Measurements from ENCODE around the gene ZNHIT3.

The ZNHIT3 gene

DNA sequence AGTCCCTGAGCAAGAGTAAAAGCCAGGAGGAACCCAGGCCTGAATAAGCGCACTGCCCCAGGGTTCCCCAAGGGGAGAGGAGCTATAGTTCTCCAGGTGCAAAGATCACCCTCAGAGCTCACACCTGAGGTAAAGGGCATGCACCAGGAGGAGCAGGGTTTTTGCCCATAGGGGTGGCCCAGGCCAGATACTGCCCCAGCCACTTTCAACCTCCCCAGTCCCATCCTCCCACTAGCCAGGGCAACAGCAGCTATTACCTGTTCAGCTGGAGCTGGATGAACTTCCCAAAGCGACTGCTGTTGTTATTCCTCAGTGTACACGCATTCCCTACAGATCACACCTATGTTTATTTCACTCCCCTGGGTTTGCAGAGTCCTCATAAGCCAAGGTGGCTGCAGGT is 28.4 kb downstream of the ZNHIT3 start:
- no peak for DNase-seq

DNA sequence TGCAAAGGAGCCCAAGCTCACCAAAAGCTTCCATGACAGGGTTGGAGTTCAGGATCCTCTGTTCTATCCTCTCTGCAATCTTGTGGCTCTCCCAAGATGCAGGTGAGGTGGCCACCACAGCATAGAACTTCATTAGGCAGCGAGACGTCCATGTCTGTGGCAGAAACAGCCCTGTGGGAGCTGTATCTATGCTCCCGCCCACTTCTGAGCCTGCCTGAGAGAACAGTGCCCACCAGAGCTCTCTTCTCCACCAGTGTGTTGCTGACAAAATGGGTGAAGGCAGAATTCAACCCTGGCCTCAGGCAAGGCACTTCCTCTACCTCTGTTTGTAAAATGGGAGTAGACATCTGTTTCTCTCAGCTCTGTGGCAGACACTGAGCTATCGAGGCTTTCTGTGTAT is 29.4 kb downstream of the ZNHIT3 start:
- no peak for DNase-seq

DNA sequence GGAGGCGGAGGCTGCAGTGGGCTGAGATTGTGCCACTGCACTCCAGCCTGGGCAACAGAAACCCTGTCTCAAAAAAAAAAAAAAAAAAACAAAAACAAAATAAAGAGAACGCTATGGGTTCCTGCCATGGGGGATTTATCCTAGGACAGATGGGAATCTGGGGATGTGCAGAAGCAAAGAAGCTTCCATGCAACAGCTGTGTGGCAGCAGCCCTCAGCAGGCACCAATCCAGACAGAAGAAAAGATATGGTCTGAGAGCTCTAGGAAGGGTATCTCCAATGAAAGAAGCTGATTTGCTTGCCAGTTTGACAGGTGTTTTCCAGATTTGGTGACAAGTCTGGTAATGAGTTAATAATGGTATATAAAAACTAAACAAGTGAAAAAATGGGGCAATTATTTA is 36.6 kb downstream of the ZNHIT3 start:
- DNase-seq: no peak

DNA sequence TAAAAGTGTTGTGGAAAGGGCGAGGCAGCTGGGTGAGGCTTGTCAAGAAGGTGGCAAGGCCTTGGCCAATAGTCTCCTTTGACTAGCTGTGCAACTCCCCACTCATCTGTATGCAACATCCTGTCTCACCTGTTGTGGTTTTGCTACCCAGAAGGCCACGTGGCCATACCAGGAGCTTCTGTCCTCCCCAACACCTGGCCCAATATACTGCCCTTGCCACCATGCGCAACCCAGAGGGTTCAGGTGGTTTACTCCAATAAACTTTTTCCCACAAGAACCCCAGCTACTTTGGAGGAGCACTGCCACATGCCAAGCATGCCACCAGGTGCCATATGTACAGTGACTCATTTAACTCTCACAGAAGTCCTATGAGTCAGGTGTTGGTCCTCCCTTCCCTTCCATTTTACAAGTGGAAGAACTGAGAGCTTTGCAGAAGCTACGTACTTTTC is 38.0 kb downstream of the ZNHIT3 start:
- no peak for DNase-seq

DNA sequence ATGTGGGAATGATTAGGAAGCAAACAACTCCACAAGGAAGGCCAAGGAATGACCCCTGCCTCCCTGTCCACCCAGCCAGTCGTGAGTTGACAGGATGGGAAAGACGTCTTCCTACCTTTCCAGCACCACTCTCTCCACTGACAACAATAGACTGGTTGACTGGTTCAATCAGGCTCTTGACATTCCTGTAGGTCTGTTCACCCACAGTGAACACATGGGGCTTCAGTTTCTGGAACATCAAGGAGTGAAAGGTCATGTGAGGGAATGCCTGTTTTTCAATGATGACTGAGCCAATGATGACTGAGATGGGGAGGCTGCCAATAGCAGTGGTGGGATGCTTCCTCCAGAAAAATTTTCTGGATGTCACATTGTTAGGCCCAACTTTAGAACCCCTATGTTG is 38.6 kb downstream of the ZNHIT3 start:
- no peak for DNase-seq

DNA sequence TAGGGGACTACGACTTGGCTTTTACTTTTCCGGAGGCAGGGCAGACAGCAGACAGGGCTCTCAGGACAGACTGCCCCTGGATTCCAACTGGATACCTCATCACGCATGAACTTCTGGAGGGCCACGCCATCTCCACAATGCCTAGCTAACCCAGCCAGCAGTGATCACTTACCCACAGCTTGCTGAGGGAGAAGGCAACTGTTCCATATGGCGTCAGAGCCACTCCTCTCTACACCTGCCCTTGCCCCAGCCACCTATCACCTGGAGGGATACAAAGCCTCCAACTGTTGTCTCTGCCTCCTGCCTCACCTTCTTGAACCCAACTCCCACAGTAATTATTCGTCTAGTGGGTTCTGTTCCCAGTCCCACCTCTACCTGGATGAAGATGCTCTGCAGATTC is 39.4 kb downstream of the ZNHIT3 start:
- no peak for DNase-seq

DNA sequence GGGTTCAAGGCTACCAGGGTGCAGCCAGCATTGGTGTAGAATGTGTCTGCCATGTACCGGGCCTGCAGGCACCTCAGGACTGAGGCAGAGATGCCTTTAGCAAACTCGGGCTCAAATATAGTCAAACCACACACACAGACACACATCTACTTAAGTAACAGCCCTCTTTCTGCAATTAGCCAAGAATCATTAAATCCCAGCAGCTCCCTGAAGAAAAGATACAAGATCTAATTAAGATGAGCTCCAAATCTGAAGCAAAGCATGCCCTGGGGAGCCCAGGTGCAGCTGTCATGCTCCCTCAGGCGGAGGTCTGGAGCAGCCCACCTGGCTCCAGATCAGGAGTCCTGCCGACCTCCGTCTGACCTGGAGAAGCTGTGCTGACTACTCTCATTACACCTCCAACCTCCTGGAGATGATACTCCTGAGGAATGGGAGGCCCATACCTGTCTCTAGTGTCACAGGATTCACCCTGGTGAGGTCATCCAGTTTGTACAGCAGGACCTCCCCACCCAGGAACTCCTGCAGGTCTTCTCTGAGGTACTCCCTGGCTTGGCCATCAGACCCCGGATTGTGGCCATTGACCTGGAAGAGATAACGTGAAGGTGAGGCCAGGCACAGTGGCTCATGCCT is 41.3 kb downstream of the ZNHIT3 start:
- no peak for DNase-seq

DNA sequence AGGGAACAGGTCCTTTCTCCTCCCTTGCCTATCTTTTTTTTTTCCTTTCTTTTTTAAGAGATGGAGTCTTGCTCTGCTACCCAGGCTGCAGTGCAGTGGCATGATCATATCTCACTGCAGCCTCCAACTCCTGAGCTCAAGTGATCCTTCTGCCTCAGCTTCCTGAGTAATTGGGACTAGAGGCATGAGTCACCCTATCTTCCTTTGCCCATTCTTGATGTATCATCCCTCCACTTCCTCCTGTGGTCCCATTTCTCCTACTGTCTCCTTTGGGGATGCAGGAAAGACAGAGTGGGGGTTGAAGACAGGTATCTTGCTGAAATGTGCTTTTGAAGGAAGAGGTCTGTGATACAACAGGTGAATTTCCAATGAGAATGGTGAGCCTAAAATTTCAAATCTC is 42.6 kb downstream of the ZNHIT3 start:
- no peak for DNase-seq

DNA sequence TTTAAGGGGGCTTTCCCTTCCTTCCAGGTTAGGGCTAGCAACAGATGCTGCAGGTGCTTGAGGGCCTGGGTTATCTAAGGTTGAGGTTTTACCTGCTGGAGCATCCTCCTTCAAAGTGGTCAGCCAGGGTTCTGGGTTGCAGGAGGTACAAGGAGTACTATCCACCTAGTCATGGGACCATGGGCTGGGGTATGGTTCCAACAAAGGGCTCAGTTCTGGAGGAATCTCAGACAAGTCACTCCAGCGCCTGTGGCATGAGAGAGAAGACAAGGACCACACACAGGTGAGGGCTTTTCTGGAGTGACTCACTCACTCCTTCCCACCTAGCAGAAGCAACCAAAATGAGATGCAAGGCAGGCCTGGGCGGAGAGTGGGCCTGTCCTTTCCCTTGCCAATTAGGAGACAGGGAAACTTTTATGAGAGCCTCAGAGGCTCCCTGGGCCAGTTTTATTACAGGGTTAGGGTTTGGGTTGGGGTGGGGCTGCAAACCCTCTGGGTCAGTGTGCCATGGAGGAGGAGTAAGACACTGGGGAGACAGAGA is 46.0 kb downstream of the ZNHIT3 start:
- no peak for DNase-seq

DNA sequence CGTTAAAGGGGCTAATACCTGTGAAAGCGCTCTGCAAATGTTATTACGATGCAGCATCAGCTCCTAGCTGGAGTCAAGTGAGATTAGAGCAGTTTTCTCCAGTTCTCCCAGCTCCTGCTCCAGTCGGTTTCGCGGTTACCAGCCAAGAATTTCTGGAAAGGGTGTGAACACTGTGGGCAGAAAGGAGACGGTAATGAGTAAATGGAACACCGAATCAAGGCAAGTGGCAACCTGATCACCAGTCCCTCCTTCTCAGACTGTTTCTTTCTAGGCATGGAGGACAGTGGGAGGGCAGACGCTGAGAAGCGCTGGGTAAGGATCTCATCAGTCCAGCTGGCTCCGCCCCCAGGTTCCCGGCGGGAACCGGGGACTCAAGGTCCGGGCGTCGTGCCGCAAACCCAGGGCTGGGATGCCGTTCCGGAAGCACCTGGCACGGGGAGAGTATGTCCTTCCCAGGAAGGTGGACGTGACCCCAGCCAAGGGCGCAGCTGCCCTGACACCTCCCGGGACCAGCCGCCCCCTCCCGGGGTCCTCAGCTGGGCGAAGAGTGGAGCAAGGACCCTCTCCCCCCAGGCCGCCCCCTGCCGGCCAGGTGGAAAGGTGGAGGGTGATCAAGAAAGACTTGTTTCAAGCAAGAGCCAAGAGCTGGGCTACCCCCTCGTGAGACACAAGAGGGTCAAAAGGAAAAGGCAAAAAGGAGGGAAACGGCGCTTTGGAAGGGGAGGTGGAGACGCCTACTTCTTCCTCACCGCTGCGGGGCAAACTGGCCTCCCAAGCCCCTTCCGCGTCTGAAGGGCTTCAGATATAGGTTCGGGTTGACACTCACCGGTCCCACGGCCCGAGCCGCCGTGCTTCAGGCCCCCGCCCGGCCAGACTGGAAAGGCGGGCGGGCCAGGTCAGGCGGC is 47.7 kb downstream of the ZNHIT3 start:
- DNase-seq: peak; percentile 72

DNA sequence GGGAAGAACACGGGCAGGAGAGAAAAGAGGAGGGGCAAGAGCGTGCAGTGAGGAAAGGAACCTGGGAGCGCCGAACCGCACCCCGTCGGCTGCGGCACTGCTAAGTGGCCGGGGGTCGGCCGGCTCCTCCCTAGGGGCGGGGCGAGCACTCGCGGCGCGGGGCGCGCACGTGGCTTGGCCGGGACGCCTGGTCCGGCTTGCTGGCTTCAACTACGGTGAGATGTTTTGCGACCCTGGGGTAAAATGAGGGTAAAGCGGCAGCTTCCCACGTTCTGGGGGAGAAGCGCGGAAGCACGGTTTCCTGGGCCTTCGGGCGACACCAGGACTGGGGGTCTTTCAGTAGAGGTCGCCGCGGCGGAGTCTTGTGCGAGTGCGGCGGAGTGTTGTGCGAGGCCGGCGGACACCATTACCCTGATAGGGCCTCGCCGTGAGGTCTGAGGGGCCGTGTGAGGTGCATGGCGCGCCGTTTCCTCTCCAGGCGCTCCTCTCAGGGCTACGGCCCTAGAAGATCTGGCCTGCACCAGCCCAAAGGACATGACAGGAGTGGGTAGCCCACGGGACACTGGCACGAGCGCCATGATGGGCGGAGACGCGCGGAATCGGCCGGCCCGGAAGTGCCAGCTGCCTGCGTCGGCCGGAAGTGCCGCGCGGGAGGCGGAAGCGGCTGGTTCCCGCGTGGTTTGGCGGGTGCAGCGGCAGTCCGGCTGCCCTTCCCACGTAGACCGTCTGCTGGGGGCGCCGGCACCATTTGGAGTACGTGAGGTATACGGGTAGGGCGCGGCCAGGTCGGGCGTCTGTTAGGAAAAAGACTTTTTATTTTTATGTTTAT is 48.6 kb downstream of the ZNHIT3 start, which contains the start of the genes MYO19 and PIGW:
Gene MYO19, minus strand, starts transcription at position 29 of the 829 bp plus-strand sequence. CDS start 2,330 bp downstream, outside the sequence.
Gene PIGW, plus strand, starts transcription at position 148 of the 829 bp plus-strand sequence. CDS start 2,115 bp downstream, outside the sequence.
- peak; percentile 93 for DNase-seq

DNA sequence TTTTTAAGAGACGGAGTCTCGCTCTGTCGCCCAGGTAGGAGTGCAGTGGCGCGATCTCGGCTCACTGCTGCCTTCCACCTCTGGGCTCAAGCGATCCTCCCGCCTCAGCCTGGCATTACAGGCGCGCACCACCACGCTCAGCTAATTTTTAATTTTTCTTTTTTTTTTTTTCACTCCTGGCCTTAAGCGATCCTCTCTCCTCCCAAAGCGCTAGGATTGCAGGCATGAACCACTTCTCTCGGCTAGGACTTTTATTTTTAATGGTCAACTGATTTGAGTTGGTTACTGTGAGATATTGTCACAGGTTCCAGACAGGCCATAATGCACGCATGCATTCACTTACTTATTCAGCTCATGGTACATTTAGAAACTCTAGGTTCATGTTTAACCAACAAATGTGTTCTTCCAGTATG is 49.2 kb downstream of the ZNHIT3 start:
- no peak for DNase-seq

DNA sequence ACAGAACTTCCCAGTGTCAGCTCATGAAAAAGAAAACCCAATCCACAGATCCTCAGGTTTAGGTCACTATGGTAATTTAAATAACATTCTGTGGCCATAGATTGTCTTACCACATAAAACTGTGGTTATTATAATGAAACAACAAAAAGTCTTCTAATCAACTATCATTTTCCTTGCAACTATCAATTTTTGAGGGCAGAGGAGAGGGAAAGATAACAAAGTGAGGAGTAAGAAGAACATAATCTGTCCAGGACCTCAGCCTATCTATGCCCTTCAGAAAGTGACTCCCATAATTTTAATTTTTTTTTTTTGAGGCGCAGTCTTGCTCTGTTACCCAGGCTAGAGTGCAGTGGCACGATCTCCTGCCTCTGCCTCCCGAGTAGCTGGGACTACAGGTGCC is 54.2 kb downstream of the ZNHIT3 start:
- DNase-seq: no peak

DNA sequence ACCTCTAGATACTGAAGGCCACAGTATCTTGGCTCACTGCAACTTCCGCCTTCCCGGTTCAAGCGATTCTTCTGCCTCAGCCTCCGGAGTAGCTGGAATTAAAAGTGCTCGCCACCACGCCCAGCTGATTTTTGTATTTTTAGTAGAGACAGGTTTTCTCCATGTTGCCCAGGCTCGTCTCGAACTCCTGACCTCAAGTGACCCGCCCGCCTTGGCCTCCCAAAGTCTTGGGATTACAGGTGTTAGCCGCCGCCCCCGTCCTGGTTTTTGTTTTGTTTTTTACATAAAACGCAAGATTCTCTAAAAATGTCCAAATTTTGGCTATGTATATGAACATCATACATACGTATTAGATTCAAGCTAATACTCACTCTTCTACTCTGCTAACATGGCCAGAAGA is 56.3 kb downstream of the ZNHIT3 start:
- DNase-seq: no peak

DNA sequence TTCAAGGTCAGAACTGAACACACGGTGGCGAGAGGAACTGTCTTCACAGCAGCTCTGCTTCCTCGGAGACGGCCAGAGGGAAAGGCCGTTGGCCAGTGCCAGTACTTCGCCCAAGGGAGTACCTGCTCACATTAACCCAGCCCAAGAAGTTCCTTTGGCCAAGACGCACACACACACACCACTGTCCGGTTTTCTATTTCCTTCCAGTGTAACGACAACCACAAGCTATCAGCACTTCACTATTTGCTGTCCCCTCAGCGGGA is 57.5 kb downstream of the ZNHIT3 start:
- no peak for DNase-seq

DNA sequence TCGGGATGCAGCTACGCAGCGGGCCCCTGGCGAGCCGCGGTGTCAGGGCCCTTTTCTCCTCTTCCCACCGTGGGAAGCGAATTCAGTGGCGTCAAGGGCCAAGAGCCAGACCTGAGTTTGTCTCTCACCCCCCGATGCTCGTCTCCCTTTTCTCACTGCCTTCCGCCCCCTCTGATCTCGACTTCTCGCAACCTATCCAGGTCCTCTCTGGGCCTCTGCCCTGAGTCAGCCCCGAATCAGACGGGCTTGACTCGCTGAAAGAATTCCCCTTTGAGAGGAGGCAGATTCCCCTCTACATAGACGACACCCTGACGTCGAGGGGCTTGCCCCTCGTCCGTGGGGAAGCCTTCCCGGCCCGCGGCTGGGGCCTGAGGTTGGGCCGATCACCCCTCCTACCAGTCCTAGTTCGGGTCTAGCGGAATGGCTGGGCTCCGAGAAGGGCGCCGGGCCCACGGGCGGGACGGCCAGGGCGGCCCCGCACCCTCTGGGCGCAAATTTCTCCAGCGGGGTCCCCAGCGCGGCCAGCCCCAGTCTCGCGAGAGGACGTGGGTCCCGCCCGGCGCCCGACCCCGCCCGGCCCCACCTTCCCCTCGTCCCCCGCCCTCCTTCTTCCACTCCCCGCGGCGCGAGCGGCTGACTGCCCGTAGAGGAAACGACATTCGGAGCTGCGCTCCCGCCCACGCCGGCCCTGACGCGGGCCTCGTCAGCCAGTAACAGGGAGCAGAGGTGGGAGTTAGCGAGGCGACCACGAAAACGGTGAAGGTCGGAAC is 58.0 kb downstream of the ZNHIT3 start, which contains the start of gene GGNBP2:
Gene GGNBP2, plus strand, starts transcription at position 613 of the 770 bp plus-strand sequence. CDS start 806 bp downstream, outside the sequence.
- peak; percentile 97 for DNase-seq

DNA sequence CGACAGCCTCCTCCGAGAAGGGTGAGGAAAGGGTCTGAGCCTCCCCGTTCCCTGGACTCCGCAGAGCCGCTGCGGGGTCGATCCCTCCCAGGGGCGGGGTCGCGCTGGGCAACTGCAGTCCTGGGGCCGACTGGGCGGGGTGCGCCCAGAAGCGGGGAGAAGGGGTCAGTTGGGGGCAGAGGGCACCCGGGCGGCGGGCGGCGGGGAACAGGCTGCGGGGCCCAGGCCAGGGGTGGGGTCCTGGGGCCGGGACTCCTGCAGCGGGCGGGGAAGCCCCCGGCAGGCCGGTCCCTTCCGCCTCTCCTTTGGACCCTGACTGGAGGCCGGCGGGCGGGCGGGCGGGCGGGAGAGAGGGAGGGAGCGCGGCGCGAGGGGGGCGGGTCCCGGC is 58.6 kb downstream of the ZNHIT3 start:
- no peak for DNase-seq
